ENCODE measurements around the gene SERTAD4. TPM values are rescaled to one million over a fixed set of nuclear protein-coding genes. Genes with fewer than 3 reads are reported as not detected.

Gene SERTAD4
- total RNA-seq, 1 experiment from 2014 or later, result 8.0 TPM

- DNase-seq (ENCODE audit: low spot score), result peak; percentile 77
Measured at GRCh38 chr1:210259561-210259960, 27.0 kb downstream of the SERTAD4 start.

DNA sequence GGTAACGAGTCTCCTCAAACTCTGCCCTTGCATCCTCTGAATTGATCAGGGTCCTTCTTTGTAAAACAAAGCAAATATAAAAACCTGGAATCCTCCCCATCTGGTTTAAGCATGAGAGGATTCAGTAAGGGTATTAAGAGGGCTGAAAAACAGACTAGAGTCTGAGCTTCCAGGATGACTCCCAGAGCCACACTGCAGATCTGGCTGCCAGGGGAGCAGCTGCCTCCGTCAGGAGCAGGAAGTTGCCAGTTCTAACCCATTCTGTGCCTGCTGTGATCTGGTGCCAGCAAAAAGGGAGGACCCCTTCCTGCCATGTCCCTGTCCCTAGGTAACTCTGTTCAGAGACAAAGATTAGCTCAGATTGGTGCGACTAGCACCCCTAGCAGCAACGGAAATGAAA lies 27.5 kb downstream of the SERTAD4 start:
- DNase-seq (ENCODE audit: low spot score), result peak; percentile 21

GRCh38 chr1:210262167-210262896 lies 29.7 kb downstream of the SERTAD4 start:
- peak; percentile 71 for DNase-seq (ENCODE audit: low spot score)

DNA sequence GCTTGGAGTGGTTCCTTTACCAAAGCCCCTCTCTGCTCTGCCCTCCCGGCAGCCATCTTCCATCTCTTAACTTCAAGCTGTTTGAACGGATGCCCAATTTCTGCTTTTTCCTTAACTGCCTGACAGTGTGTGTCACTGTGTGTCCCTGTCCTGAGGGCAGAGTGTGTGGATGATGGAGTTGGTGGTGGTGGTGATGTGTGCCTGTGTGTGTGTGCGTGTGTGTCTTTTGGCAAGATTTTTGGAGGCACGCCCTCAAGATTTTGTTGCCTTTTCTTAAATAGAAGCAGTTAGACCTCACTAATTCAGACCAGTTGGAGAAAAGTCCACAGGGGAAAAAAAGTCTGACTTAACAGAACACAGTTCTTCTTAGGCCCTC lies 30.3 kb downstream of the SERTAD4 start:
- no peak for DNase-seq (ENCODE audit: low spot score)

DNA sequence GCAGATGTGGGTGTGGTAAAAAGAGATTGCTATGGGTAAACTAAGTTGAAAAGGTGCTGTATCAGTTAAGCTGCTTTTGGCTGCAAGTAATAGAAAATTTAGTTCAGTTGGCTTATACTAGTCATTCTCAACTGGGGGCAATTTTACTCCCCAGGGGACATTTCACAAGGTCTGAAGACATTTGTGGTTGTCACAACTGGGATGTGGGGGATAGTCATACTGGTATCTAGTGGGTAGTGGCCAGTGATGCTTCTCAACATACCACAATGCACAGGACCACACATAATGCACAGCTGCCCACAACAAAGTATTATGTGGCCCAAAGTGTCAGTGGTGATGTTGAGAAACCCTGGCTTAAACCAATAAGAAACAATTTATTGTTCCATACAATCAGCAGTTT lies 31.4 kb downstream of the SERTAD4 start:
- no peak for DNase-seq (ENCODE audit: low spot score)

DNA sequence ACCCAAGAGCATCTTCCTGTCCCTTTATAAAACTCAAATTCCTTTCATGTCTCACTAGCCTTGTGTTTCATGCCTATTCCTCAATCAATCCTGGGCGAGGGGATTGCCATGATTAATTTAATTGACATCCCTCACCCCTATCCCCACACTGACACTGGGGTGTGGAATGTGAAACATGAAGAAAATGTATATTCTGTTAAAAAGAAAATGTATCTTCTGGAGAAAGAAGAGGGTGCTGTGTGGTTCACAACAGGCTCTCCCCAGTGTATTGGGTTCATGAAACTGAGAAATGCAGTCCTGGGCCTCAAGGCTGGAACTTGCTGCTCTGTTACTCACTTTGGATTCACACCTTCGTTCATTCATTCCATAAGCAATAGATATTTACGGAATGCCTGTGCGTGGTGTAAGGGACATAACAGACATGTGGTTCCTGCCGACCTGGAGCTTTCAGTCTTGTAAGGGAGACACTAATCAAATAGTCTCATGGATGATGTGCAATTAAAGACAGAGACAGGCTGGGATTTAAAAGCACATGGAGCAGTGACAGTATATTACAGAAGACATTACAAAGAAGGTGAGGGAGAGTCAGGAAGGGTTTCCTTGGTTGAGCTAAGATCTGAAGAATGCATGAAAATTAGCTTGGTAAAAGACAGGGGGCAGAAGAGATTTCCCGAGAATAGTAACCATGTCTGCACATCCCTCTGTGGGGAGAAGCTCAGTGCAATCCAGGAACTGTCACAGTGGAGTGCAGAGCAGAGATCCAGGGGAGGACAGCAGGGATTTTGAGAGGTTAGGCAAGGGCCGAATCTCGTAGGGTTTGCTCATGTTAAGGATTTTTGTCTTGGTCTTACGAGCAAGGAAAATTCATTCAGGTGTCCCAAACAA lies 32.1 kb downstream of the SERTAD4 start:
- peak; percentile 69 for DNase-seq (ENCODE audit: low spot score)

DNA sequence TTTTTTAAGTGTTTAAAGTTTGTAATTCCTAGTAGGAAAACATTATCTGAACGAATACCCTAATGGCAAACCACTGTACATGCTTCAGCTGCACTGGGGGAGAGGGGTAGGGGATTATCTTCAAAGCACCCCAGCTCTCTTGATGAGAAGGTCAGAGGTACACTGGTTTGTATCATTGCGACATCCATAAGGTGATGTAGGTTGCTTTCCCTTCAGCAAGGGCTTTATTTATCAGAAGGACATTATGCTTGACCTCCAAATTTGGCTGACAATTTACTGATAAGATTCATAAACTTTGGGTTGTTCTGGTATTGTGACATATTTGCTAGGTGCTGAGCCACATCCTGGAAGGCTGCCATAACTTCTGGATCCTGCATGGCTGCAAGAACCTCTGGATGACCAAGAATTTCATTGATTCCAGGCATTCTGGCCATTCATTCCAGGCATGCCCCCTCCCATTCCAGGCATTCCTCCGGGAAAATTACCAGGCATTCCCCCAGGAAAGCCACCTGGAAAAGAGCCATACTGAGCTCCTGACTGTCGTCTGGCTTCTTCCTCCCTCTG lies 32.9 kb downstream of the SERTAD4 start:
- peak; percentile 94 for DNase-seq (ENCODE audit: low spot score)

- DNase-seq (ENCODE audit: low spot score), result no peak
Measured at GRCh38 chr1:210269981-210270380, 37.4 kb downstream of the SERTAD4 start.

- no peak for DNase-seq (ENCODE audit: low spot score)
Measured at GRCh38 chr1:210272666-210273065, 40.1 kb downstream of the SERTAD4 start.

DNA sequence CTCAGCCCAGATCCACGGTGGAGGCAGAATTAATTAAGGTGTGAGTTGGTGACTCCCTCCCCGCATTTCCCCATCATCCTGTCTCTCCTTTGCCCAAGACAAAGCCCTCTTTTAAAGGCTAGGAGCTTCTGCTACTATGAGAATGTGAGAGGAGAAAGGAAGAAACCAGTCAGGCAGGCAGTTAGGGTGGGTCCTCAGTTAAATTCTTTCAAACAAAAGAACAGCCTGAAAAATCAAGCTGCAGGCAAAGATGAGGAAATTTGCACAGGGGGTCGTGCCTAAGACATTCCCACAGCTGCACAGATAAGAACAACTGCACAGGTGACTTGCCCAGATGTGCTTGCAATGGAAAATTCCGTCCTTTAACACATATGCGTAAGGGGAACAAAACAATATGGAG lies 47.6 kb downstream of the SERTAD4 start:
- no peak for DNase-seq (ENCODE audit: low spot score)

- no peak for DNase-seq (ENCODE audit: low spot score)
Measured at GRCh38 chr1:210288116-210288515, 55.5 kb downstream of the SERTAD4 start.

- DNase-seq (ENCODE audit: low spot score), result no peak
Measured at GRCh38 chr1:210289248-210289647, 56.7 kb downstream of the SERTAD4 start.

GRCh38 chr1:210291081-210291764 lies 58.6 kb downstream of the SERTAD4 start:
- DNase-seq (ENCODE audit: low spot score), result no peak

- peak; percentile 51 for DNase-seq (ENCODE audit: low spot score)
Measured at GRCh38 chr1:210291786-210292230, 59.2 kb downstream of the SERTAD4 start.

DNA sequence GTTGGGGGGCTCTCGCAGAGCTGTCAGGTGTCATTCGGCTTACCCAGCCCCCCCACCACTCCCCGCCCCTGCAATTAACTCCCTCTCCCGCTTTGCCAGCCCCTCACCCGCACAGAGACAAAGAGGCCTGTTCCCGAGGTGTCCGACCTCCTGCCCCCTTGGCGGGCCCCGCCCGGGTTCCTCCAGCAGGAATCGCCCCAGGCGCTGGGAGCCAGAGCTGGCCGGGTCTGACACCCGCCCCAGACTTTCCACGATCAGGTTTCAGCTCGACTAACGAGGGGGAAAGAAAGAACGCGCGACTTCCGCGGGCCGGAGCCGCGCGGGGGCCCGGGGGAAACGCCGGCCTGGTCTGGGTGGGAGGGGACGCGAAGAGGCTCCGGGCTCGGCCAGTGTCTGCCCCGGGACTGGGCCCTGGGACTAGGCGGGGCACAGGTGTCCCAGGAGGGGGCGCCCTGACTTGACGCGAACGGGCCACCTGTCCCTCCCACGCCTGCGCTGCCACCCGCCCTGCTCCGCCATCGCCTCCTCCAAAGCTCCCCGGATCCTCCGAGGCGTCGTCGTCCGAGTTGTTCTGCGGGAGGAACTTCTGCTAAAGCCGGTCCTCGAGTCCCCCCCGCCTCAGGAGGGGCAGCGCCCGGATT lies 59.8 kb downstream of the SERTAD4 start:
- peak; percentile 44 for DNase-seq (ENCODE audit: low spot score)

DNA sequence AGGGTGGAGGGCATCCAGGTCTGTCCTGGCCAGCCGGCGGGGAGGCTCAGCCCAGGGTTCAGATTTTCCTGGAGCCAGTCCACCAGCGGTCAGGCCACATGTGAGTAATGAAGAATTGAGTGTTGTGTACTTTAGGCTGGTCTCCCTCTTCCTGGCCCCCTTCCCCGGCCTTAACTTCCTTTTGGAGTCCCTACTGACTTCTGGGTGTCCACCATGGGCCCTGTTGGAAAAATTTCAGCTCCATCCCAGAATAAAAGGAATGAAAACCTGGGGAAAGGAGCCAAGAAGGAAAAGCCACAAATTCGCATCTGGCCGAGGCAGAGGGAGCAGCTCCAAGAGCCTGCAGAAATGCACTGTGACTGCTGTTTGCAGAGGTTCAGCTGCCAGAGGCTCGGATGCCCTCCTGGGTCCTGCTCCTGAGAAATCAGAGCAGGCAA lies 60.6 kb downstream of the SERTAD4 start:
- DNase-seq (ENCODE audit: low spot score), result peak; percentile 39

- peak; percentile 52 for DNase-seq (ENCODE audit: low spot score)
Measured at GRCh38 chr1:210294999-210295745, 62.6 kb downstream of the SERTAD4 start.
